ENCODE data around the gene ANHX. TPM values are rescaled to one million over a fixed set of nuclear protein-coding genes. Genes with fewer than 3 reads are reported as not detected.

ANHX gene
- total and polyA plus RNA-seq, 2 experiments from 2014 or later: not detected

- H3K27me3 ChIP-seq (ENCODE audit: insufficient read depth): no peaks in the 10 kb centered on the region
- no peak for DNase-seq (ENCODE audit: low spot score)
- H3K27ac ChIP-seq (ENCODE audit: low read depth): no peak overlapping the region
- H3K79me2 ChIP-seq (replicated peaks; ENCODE audit: insufficient read depth): no peaks in the 10 kb centered on the region
- no peaks in the 10 kb centered on the region for H3K4me1 Mint-ChIP-seq
- no peak for ATAC-seq
- peaks cover 89% of the 10 kb centered on the region for H3K9me3 Mint-ChIP-seq
- TF ChIP-seq CTCF (conservative IDR thresholded peaks at IDR 0.05; ENCODE audit: low read depth in 2 of 2) (no peak), POLR2AphosphoS5 (IDR thresholded peaks at IDR 0.05; ENCODE audit: low read depth) (no peak), STAT1 (IDR thresholded peaks at IDR 0.05; ENCODE audit: unreplicated experiment) (no peak), ZNF114 (CRISPR knock-in tag; IDR thresholded peaks at IDR 0.05) (no peak), ZNF331 (CRISPR knock-in tag; IDR thresholded peaks at IDR 0.05; ENCODE audit: low read depth) (no peak), EZH2phosphoT487 (IDR thresholded peaks at IDR 0.05; ENCODE audit: unreplicated experiment) (no peak), JUNB (IDR thresholded peaks at IDR 0.05; ENCODE audit: unreplicated experiment) (no peak), EZH2 (IDR thresholded peaks at IDR 0.05; ENCODE audit: low read depth, unreplicated experiment) (no peak), NANOG (IDR thresholded peaks at IDR 0.05; ENCODE audit: borderline replicate concordance) (no peak)
- no peak overlapping the region for H3K4me3 ChIP-seq
- H3K4me2 ChIP-seq: no peak overlapping the region
- H3K36me3 ChIP-seq (ENCODE audit: insufficient read depth): no peaks in the 10 kb centered on the region; the same call in 1 of the 2 replicates
- H3K36me3 Mint-ChIP-seq (ENCODE audit: low read depth): peaks cover 53% of the 10 kb centered on the region
- no peaks in the 10 kb centered on the region for H3F3A ChIP-seq (replicated peaks; ENCODE audit: low read depth)
- H3K27ac Mint-ChIP-seq: no peak overlapping the region
- no peaks in the 10 kb centered on the region for H3K9me2 ChIP-seq (ENCODE audit: insufficient read depth)
- peaks cover 10% of the 10 kb centered on the region for H3K27me3 Mint-ChIP-seq (ENCODE audit: insufficient read depth, low read depth, poor library complexity)
- no peak overlapping the region for H2AFZ ChIP-seq
- H3K4me1 ChIP-seq (ENCODE audit: insufficient read depth): no peaks in the 10 kb centered on the region
- H3K4me3 Mint-ChIP-seq: no peak overlapping the region
- no peaks in the 10 kb centered on the region for H4K20me1 ChIP-seq (replicated peaks; ENCODE audit: insufficient read depth)
Observed at GRCh38 chr12:133231001-133231400, 4.7 kb downstream of the ANHX start.

GRCh38 chr12:133227281-133227852, 8.3 kb downstream of the ANHX start:
- no peak for ATAC-seq
- Histone ChIP-seq H3K4me3 (no peak overlapping the region), H3K36me3 (ENCODE audit: insufficient read depth) (no peaks in the 10 kb centered on the region), H2AFZ (no peak overlapping the region), H4K20me1 (replicated peaks; ENCODE audit: insufficient read depth) (no peaks in the 10 kb centered on the region), H3K4me2 (no peak overlapping the region), H3K27ac (ENCODE audit: low read depth) (no peak overlapping the region), H3F3A (replicated peaks; ENCODE audit: low read depth) (no peaks in the 10 kb centered on the region), H3K9me2 (ENCODE audit: insufficient read depth) (no peaks in the 10 kb centered on the region), H3K27me3 (ENCODE audit: insufficient read depth) (no peaks in the 10 kb centered on the region), H3K4me1 (ENCODE audit: insufficient read depth) (no peaks in the 10 kb centered on the region), H3K79me2 (replicated peaks; ENCODE audit: insufficient read depth) (no peaks in the 10 kb centered on the region)
- H3K27me3 Mint-ChIP-seq (ENCODE audit: insufficient read depth, low read depth, poor library complexity): peaks cover 9% of the 10 kb centered on the region
- no peaks in the 10 kb centered on the region for H3K4me1 Mint-ChIP-seq
- H3K9me3 Mint-ChIP-seq: peaks cover 98% of the 10 kb centered on the region
- H3K36me3 Mint-ChIP-seq (ENCODE audit: low read depth): peaks cover 46% of the 10 kb centered on the region
- DNase-seq (ENCODE audit: low spot score): no peak
- no peak overlapping the region for H3K4me3 Mint-ChIP-seq
- H3K27ac Mint-ChIP-seq: no peak overlapping the region
- TF ChIP-seq JUNB (IDR thresholded peaks at IDR 0.05; ENCODE audit: unreplicated experiment) (no peak), POLR2AphosphoS5 (IDR thresholded peaks at IDR 0.05; ENCODE audit: low read depth) (no peak), STAT1 (IDR thresholded peaks at IDR 0.05; ENCODE audit: unreplicated experiment) (no peak), ZNF331 (CRISPR knock-in tag; IDR thresholded peaks at IDR 0.05; ENCODE audit: low read depth) (no peak), EZH2 (IDR thresholded peaks at IDR 0.05; ENCODE audit: low read depth, unreplicated experiment) (no peak), EZH2phosphoT487 (IDR thresholded peaks at IDR 0.05; ENCODE audit: unreplicated experiment) (no peak), CTCF (conservative IDR thresholded peaks at IDR 0.05; ENCODE audit: low read depth in 2 of 2) (no peak), ZNF462 (CRISPR knock-in tag; IDR thresholded peaks at IDR 0.05) (no peak)

Measured in GM23338 (cell line).